ENCODE measurements around the gene POLD1. TPM values are rescaled to one million over a fixed set of nuclear protein-coding genes. Genes with fewer than 3 reads are reported as not detected.

The POLD1 gene
- total RNA-seq, 2 donors from 2014 or later = 106 to 127 TPM

- H3K27ac Mint-ChIP-seq = no peak overlapping the region
- H3K27me3 Mint-ChIP-seq (ENCODE audit: insufficient read depth) = peaks cover 7% of the 10 kb centered on the region
- no peaks in the 10 kb centered on the region for H3K4me1 ChIP-seq (ENCODE audit: control insufficient read depth, insufficient read depth, low read length)
- H3K4me3 ChIP-seq (ENCODE audit: low read length) = no peak overlapping the region
- H3K9me3 Mint-ChIP-seq = no peaks in the 10 kb centered on the region
- H3K36me3 Mint-ChIP-seq (ENCODE audit: low read depth) = no peaks in the 10 kb centered on the region
- H3K27me3 ChIP-seq (ENCODE audit: control insufficient read depth, insufficient read depth, low read length, poor library complexity, severe bottlenecking) = no peaks in the 10 kb centered on the region
- WGBS, 2 experiments (ENCODE audit: insufficient coverage in 1 of 2, insufficient read length in 1 of 2) = 90 to 96% methylated on average over 13 to 18 of the region's 18 CpGs
- no peak for DNase-seq
- TF ChIP-seq, protein P1, sequence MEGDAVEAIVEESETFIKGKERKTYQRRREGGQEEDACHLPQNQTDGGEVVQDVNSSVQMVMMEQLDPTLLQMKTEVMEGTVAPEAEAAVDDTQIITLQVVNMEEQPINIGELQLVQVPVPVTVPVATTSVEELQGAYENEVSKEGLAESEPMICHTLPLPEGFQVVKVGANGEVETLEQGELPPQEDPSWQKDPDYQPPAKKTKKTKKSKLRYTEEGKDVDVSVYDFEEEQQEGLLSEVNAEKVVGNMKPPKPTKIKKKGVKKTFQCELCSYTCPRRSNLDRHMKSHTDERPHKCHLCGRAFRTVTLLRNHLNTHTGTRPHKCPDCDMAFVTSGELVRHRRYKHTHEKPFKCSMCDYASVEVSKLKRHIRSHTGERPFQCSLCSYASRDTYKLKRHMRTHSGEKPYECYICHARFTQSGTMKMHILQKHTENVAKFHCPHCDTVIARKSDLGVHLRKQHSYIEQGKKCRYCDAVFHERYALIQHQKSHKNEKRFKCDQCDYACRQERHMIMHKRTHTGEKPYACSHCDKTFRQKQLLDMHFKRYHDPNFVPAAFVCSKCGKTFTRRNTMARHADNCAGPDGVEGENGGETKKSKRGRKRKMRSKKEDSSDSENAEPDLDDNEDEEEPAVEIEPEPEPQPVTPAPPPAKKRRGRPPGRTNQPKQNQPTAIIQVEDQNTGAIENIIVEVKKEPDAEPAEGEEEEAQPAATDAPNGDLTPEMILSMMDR (conservative IDR thresholded peaks at IDR 0.05) = no peak
- H3K27ac ChIP-seq (ENCODE audit: low read depth, low read length) = no peak overlapping the region
- no peak overlapping the region for H3K4me3 Mint-ChIP-seq
- H3K9ac ChIP-seq (ENCODE audit: extremely low read depth, low read length, poor library complexity, severe bottlenecking) = no peak overlapping the region
- H3K9me3 ChIP-seq (ENCODE audit: control insufficient read depth, low read length) = peaks cover 7% of the 10 kb centered on the region
- peaks cover 5% of the 10 kb centered on the region for H3K4me1 Mint-ChIP-seq
- H3K36me3 ChIP-seq (ENCODE audit: control insufficient read depth, insufficient read depth, low read length) = no peaks in the 10 kb centered on the region
Observed at GRCh38 chr19:50467566-50467965, 83.4 kb downstream of the POLD1 start.

Other genes starting within 250 kb of the POLD1 start
- gene IZUMO2, start 221.1 kb upstream of the POLD1 start, total RNA-seq = not detected
- 10 to 100 TPM; 12.8 to 16.7 TPM for gene MYH14, start 180.7 kb upstream of the POLD1 start, total RNA-seq
- gene KCNC3, start 55.0 kb upstream of the POLD1 start, total RNA-seq = 10 to 100 TPM in 1 of 2 donors, 1 to 10 TPM in 1; 8.6 to 10.7 TPM
- gene NAPSA, start 18.7 kb upstream of the POLD1 start, total RNA-seq = 1 to 10 TPM in 1 of 2 donors, under 1 TPM in 1; 0.91 to 1.5 TPM
- 10 to 100 TPM; 40.4 to 42.7 TPM for gene NR1H2, start 7.9 kb upstream of the POLD1 start, total RNA-seq
- gene SPIB, start 34.6 kb downstream of the POLD1 start, total RNA-seq = 1 to 10 TPM in 1 of 2 donors, under 1 TPM in 1; 0.11 to 2.6 TPM
- 1 to 10 TPM; 1.9 to 2.3 TPM for gene MYBPC2, start 48.5 kb downstream of the POLD1 start, total RNA-seq
- 100 to 1,000 TPM; 119 to 123 TPM for gene EMC10, start 92.2 kb downstream of the POLD1 start, total RNA-seq
- gene GARIN5A, start 92.5 kb downstream of the POLD1 start, total RNA-seq = 1 to 10 TPM; 8.3 to 9.5 TPM
- 10 to 100 TPM; 12.1 to 13.7 TPM for gene JOSD2, start 126.8 kb downstream of the POLD1 start, total RNA-seq
- not detected for gene ASPDH, start 129.6 kb downstream of the POLD1 start, total RNA-seq
- 1 to 10 TPM; 2.3 to 7.0 TPM for gene LRRC4B, start 184.1 kb downstream of the POLD1 start, total RNA-seq